Measurements from ENCODE around the gene SLIT3. TPM values are rescaled to one million over a fixed set of nuclear protein-coding genes. Genes with fewer than 3 reads are reported as not detected.

SLIT3 gene
- total RNA-seq, 2 donors from 2014 or later, result 6.6 to 6.7 TPM

GRCh38 chr5:168836603-168837231 lies 464.2 kb downstream of the SLIT3 start:
- Histone ChIP-seq H3K27ac (no peak overlapping the region), H3K27me3 (no peaks in the 10 kb centered on the region), H3K36me3 (replicated peaks in 1 of 2; ENCODE audit: insufficient read depth in 1 of 2, low read depth in 2 of 2) (no peaks in the 10 kb centered on the region), H3K4me1 (no peaks in the 10 kb centered on the region), H3K9me3 (no peaks in the 10 kb centered on the region), H3K4me3 (no peak overlapping the region)
- no peak for TF ChIP-seq POLR2A (IDR thresholded peaks at IDR 0.05)
- ATAC-seq (no peak), DNase-seq (no peak)
- 68 to 69% methylated on average over 7 of the region's 7 CpGs for WGBS, 2 donors
- intact Hi-C loops (cut with DNase I), result no loop called here

- Histone ChIP-seq H3K36me3 (replicated peaks in 1 of 2; ENCODE audit: insufficient read depth in 1 of 2, low read depth in 2 of 2) (no peaks in the 10 kb centered on the region), H3K4me1 (no peaks in the 10 kb centered on the region), H3K27ac (no peak overlapping the region), H3K27me3 (no peaks in the 10 kb centered on the region), H3K9me3 (no peaks in the 10 kb centered on the region), H3K4me3 (no peak overlapping the region)
- no peak for DNase-seq
- whole genome bisulfite sequencing, 2 donors, result 56 to 64% methylated on average over 4 of the region's 4 CpGs
- intact Hi-C loops (cut with DNase I), result no loop called here
- no peak for ATAC-seq
- TF ChIP-seq CTCF (IDR thresholded peaks at IDR 0.05) (no peak), POLR2A (IDR thresholded peaks at IDR 0.05) (no peak)
Observed at GRCh38 chr5:168833936-168834335, 467.0 kb downstream of the SLIT3 start.

- Histone ChIP-seq H3K36me3 (replicated peaks in 1 of 2; ENCODE audit: insufficient read depth in 1 of 2, low read depth in 2 of 2) (no peaks in the 10 kb centered on the region), H3K4me1 (no peaks in the 10 kb centered on the region), H3K27me3 (no peaks in the 10 kb centered on the region), H3K9me3 (no peaks in the 10 kb centered on the region), H3K27ac (no peak overlapping the region), H3K4me3 (no peak overlapping the region)
- no peak for ATAC-seq
- DNase-seq, result no peak
- intact Hi-C loops (cut with DNase I), result no loop called here
- WGBS, 2 donors, result 29 to 32% methylated on average over 3 of the region's 3 CpGs
- TF ChIP-seq POLR2A (IDR thresholded peaks at IDR 0.05), result no peak
- TF ChIP-seq CTCF (IDR thresholded peaks at IDR 0.05), result no peak
Observed at GRCh38 chr5:168833383-168833782, 467.6 kb downstream of the SLIT3 start.

GRCh38 chr5:168832308-168832707 lies 468.6 kb downstream of the SLIT3 start:
- H3K9me3 ChIP-seq, result no peaks in the 10 kb centered on the region
- H3K27me3 ChIP-seq, result no peaks in the 10 kb centered on the region
- no peak for TF ChIP-seq POLR2A (IDR thresholded peaks at IDR 0.05)
- TF ChIP-seq CTCF (IDR thresholded peaks at IDR 0.05), result no peak
- WGBS, 2 donors, result 74 to 81% methylated on average over 6 of the region's 6 CpGs
- no peak for ATAC-seq
- H3K4me1 ChIP-seq, result no peaks in the 10 kb centered on the region
- H3K4me3 ChIP-seq, result no peak overlapping the region
- no peak for DNase-seq
- H3K27ac ChIP-seq, result no peak overlapping the region
- intact Hi-C loops (cut with DNase I), result no loop called here
- H3K36me3 ChIP-seq (replicated peaks in 1 of 2; ENCODE audit: insufficient read depth in 1 of 2, low read depth in 2 of 2), result no peaks in the 10 kb centered on the region

GRCh38 chr5:168831383-168831782 lies 469.6 kb downstream of the SLIT3 start:
- Histone ChIP-seq H3K9me3 (no peaks in the 10 kb centered on the region), H3K27me3 (no peaks in the 10 kb centered on the region), H3K27ac (no peak overlapping the region), H3K36me3 (replicated peaks in 1 of 2; ENCODE audit: insufficient read depth in 1 of 2, low read depth in 2 of 2) (no peaks in the 10 kb centered on the region), H3K4me1 (no peaks in the 10 kb centered on the region), H3K4me3 (no peak overlapping the region)
- TF ChIP-seq POLR2A (IDR thresholded peaks at IDR 0.05), result no peak
- TF ChIP-seq CTCF (IDR thresholded peaks at IDR 0.05), result no peak
- intact Hi-C loops (cut with DNase I), result no loop called here
- DNase-seq (no peak), ATAC-seq (no peak)
- 63 to 75% methylated on average over 7 of the region's 7 CpGs for WGBS, 2 donors
